Ishikawa (cell line): Measurements from ENCODE around the gene PIP4K2A.

Experiments used
- CEBPB ChIP-seq: IDR thresholded peaks from 2 replicates; pipeline ENCODE4 v1.6.1; 2012
- CREB1 ChIP-seq: IDR thresholded peaks from 2 replicates; pipeline ENCODE4 v1.6.1; 2012; ENCODE audit warnings: low read depth
- EGR1 ChIP-seq: IDR thresholded peaks from 2 replicates; pipeline ENCODE4 v1.6.1; 2012
- EP300 ChIP-seq: IDR thresholded peaks from 2 replicates; pipeline ENCODE4 v1.6.1; 2012; ENCODE audit warnings: borderline replicate concordance
- FOXM1 ChIP-seq: IDR thresholded peaks from 2 replicates; pipeline ENCODE4 v1.6.1; 2012; ENCODE audit warnings: low read depth, borderline replicate concordance
- MAX ChIP-seq: IDR thresholded peaks from 2 replicates; pipeline ENCODE4 v1.6.1; 2012
- NFIC ChIP-seq: IDR thresholded peaks from 2 replicates; pipeline ENCODE4 v1.6.1; 2012
- RAD21 ChIP-seq: IDR thresholded peaks from 2 replicates; pipeline ENCODE4 v1.6.1; 2012; ENCODE audit warnings: low read depth
- TAF1 ChIP-seq: IDR thresholded peaks from 2 replicates; pipeline ENCODE4 v1.6.1; 2012; ENCODE audit warnings: low read depth, mild to moderate bottlenecking
- TEAD4 ChIP-seq: IDR thresholded peaks from 2 replicates; pipeline ENCODE4 v1.6.1; 2012
- USF1 ChIP-seq: IDR thresholded peaks from 2 replicates; pipeline ENCODE4 v1.6.1; 2012
- YY1 ChIP-seq: IDR thresholded peaks from 2 replicates; pipeline ENCODE4 v1.6.1; 2012; ENCODE audit warnings: low read depth
- ZBTB7A ChIP-seq: IDR thresholded peaks from 2 replicates; pipeline ENCODE4 v1.6.1; 2012; ENCODE audit warnings: low read depth

- TF ChIP-seq MAX (no peak), CEBPB (no peak), TAF1 (no peak), EGR1 (no peak), RAD21 (no peak), NFIC (no peak), CREB1 (no peak), EP300 (no peak), YY1 (no peak), TEAD4 (no peak), ZBTB7A (no peak), FOXM1 (no peak), USF1 (no peak)
These were observed 168.7 kb downstream of the PIP4K2A start for GRCh38 chr10:22545643-22546042.
